ENCODE data around the gene FAM171A1.

DNA sequence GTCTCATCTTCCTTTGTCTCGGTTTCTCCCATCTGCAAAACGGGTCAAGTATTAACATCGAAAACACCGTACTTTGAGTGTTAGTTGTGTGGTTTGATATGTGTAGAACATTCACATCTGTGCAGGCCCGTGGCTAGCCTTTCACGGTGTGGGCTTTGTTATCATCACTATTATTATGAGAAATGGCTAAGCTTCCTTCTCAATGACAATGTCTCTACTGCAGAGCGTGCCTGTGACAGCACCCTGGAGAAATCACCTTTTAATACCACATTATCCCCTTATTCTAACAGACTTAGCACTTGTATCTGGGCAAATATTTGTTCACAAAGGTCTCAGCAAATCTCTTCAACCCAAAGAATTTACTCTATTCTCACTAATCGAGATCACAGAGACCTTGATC lies 55.8 kb downstream of the FAM171A1 start:
- TF ChIP-seq EP300 (IDR thresholded peaks at IDR 0.05) (no peak), CTCF (IDR thresholded peaks at IDR 0.05) (no peak)
